Peyer's patch (tissue), 4 donors: ENCODE data around the gene PPT2.

ENCODE experiments used
- POLR2A ChIP-seq, 2 donors: fragments of 450-650 bp; IDR thresholded peaks; one replicate each; pipeline ENCODE4 v1.5.1; 2017; ENCODE audit warnings: antibody characterized with exemption in 2 of 2, mild to moderate bottlenecking in 2 of 2, moderate library complexity in 2 of 2
- TF ChIP-seq, protein P1 (sequence below), 6 experiments: fragments of 450-650 bp in 4 of 6; fragments of 200-600 bp in 2 of 6; sonication (generic) in 1 of 6; IDR thresholded peaks; one replicate each; pipeline ENCODE4 v1.5.1; 2017 to 2019; ENCODE audit warnings: antibody characterized with exemption in 6 of 6, mild to moderate bottlenecking in 3 of 6, moderate library complexity in 1 of 6

DNA sequence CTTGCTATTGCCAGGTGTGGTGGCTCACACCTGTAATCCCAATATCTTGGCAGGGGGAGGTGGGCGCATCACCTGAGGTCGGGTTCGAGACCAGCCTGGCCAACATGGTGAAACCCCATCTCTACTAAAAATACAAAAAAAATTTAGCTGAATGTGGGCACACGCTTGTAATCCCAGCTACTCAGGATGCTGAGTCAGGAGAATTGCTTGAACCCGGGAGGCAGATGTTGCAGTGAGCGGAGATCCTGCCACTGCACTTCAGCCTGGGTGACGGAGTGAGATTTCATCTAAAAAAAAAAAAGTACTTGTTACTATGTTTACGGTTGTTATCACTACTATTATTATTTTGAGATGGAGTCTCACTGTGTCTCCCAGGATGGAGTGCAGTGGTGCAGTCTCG, 3.0 kb downstream of the PPT2 start:
- no peak for TF ChIP-seq POLR2A (IDR thresholded peaks at IDR 0.05)
- TF ChIP-seq, protein P1, sequence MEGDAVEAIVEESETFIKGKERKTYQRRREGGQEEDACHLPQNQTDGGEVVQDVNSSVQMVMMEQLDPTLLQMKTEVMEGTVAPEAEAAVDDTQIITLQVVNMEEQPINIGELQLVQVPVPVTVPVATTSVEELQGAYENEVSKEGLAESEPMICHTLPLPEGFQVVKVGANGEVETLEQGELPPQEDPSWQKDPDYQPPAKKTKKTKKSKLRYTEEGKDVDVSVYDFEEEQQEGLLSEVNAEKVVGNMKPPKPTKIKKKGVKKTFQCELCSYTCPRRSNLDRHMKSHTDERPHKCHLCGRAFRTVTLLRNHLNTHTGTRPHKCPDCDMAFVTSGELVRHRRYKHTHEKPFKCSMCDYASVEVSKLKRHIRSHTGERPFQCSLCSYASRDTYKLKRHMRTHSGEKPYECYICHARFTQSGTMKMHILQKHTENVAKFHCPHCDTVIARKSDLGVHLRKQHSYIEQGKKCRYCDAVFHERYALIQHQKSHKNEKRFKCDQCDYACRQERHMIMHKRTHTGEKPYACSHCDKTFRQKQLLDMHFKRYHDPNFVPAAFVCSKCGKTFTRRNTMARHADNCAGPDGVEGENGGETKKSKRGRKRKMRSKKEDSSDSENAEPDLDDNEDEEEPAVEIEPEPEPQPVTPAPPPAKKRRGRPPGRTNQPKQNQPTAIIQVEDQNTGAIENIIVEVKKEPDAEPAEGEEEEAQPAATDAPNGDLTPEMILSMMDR (IDR thresholded peaks at IDR 0.05): no peak
